HG02840 (cell line): ENCODE results near the gene TMEM139.

Experiments
- ATAC-seq: cut with Tn5 transposase; IDR thresholded peaks from one replicate; pipeline ENCODE4 v1.9.1; 2021; ENCODE audit warnings: mild to moderate bottlenecking, moderate library complexity, moderate number of reproducible peaks; ENCODE audit not compliant: unreplicated experiment, low FRiP score

The TMEM139 gene

DNA sequence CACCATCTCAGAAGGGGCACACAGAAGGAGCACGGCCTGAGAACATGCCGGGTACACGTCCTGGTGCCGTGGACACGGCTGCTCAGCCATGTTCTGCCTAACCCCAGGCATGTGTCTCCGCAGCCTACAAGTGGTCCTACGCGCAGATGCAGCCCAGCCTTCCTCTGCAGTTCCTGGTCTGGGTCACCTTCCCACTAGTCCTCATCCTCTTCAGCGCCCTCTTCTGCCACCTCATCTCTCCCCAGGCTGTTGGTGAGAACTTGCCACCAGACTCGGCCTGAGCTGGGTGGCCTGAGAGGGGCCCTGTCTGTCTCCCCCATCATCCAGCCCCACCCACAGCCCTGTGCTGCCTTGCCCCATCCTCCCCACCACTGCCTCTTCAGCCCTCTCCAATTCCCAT, 36.5 kb downstream of the TMEM139 start:
- no peak for ATAC-seq

DNA sequence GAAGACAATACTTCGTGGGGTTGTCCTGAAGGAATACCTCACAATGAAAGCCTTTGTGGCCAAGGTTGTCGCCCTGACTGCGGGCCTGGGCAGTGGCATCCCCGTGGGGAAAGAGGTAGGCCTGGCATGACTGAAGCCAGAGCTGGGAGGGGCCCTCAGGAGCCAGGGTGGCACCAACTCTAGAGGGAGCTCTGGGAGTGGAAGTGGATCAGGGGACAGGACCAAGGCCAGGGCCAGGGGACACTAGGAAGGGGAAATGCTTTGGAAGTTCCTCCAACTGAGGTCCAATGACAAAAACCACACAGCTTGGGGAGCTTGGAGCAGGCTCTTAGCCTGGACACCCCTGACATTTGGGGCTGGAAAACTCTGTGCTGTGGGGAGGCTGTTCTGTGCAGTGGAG, 37.0 kb downstream of the TMEM139 start:
- no peak for ATAC-seq

DNA sequence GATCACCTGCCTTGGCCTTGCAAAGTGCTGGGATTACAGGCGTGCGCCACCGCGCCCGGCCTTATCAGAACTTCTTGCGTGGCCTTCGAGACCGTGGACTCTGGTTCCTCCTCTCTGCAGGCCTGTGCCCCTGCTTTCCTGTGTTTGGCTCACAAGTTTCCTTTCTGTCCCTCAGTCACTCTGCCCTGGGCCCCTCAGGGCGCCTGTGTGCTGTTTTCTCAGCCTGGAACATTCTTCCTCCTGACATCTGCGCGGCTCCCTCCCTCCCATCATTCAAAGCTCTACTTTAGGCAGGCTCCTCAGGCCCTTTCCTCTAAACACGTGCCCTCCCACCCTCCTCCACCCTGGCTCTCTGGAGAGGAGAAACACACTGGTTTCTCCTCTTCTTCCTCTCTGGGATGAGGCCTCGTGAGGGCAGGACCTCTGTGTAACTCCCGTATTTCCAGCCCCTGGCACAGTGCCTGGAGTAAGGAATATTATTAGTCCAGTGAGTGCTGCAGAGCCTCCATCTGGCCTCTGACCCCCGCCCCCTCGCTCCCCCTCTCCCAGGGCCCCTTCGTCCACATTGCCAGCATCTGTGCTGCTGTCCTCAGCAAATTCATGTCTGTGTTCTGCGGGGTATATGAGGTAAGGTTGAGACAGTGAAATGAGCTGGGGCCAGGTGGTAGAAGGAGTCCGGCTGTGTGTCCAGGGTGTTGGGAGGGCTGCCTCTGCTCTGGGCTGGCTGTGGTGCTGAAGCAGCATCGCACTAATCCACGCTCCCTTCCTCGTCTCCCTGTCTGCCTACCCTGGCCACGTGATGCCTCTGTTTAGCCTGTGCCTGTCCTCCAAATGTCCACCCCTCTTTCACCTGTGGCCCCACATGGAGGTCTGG, 38.2 kb downstream of the TMEM139 start:
- no peak for ATAC-seq

DNA sequence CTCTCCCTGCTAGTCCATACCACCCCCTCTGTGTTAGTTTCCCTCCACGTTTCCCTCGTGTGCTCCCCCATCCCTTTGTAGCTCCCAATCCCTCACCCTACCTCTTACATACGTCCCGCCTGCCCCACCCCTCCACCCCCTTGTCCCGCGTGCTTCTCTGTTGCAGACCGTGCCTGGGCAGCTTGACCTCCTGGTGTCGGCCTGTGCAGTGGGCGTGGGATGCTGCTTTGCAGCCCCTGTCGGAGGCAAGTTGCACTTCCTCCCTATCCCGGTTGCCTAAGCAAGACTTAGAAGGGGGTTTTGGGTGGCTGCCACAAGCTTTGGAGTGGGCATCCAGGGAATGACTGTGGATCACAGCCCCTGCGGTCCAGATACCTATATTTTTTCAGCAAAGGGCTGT, 38.9 kb downstream of the TMEM139 start:
- ATAC-seq, result no peak

DNA sequence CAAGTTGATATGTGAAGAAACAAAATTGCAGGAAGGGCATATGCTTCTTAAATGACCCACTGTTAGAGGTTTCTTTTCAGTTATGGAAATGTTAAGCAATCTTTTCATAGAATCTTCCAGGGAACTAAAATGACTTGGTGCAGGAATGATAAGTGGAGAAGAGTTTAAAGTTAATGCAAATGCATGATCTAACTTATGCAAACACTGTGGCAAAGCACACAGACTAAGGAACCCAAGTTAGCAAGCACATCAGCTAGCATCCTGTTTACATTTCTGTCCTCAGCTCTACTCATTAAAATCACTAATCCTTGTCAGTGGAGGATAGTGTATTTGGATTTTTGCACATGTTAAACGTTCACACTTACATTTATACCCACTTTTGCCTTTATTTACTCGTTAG, 40.5 kb downstream of the TMEM139 start:
- ATAC-seq, result peak; percentile 78

DNA sequence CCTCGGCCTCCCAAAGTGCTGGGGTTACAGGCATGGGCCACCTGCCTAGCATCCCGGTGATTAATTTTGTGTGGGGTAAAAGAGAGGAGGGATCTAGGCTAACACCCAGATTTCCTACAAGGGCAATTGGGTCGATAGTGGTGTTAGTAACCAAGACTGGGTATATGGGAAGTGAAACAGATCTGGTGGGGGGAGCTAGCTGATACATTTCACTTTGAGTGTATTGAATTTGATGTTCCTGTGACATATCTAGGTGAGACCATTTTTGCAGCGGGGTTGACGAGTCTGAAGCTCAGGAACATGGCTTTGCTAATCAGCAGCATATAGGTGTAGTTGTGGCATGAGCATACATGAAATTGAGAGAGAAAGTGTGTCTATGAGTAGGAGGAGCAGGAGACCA, 43.1 kb downstream of the TMEM139 start:
- ATAC-seq, result no peak

DNA sequence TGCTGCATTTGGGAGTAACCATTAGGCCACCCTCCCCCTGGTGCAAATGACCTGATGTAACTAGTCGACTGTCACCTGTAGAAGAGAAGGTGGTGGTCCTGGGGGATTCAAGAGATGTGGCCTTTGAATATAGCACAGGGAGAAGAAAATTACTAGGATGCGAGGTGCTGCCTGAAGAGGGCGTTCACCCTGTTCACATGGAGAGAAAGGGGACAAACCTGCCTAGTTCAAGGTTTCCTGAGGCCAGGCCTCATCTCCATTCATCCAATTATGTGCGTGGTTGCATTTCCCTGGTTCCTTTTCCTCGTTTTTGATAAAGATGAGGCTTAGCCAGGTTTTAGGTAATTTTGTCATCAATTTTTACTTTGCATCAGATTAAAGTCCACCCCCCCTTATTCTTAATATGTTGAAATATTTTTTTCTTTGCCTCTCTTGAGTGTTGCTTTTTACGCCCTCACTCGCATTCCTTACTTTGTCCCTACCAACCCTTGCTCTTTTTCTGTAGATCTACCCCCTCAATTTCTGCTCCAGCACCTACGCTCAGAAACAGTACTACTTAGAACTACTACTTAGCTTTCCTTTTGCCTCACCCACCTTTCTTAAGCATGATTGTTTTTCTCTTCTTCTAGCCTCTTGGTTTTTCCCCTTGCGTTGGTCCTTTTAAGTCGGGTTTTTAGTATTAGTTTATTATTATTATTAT, 44.9 kb downstream of the TMEM139 start:
- ATAC-seq, result no peak

DNA sequence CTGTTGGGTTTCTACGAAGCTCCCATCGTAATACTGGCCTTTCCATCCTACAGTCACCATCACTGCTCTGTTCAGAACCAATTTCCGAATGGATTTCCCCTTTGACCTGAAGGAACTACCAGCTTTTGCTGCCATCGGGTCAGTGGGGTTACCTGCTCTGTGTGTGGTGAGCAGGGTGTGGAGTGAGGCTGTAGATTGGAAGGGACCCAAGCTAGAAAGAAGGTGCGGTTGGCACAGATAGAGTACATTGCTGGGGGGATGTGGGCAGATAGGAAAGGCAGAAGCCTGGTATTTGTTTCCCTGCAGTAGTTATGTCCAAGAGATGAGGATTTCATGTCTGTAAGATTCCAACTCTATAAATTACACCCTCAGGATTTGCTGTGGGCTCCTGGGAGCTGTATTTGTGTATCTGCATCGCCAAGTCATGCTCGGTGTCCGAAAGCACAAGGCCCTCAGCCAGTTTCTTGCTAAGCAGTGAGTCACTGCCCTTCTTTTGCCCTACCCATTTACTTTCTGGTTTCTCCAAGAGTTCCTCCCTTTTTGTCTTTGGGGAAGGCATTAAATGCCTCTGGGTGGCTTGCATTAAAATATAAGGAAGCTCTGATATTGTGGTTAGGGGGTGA, 46.5 kb downstream of the TMEM139 start:
- ATAC-seq, result no peak

DNA sequence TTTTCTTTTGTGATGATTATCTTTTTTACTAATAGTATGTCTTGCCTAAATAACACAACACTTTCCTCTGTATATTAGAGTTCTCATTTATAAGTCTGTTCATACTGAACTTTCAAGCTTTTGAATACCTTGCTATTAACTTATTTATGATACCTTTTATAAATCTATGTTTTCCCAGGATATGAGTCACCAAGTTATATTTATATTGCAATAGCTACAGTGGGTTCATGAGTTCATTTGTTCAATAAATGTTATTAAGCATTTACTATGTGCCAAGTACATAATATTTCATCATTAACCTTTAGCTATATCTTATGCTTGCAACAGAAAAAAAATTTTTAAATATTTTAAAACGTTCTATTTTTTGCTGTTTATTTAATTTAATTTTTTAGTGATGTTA, 49.5 kb downstream of the TMEM139 start:
- ATAC-seq, result no peak

DNA sequence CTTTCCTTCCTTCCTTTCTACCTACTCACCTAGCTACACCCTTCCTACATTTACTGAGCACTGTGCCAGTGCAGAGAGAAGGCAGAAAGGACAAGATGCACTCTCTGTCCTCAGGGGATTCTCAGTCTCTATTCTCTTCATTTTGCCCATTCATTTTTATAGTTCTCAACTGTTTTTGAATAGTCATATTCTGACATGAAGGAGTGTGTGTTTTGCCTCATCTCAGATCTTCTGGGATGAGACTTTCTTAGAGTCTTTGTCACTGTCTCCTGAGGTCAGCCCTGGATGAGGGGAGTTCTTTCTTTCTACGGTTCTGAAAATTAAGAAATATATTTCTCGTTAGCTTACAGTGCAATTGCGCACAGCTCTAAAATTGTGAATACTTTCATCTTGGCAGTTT, 52.5 kb downstream of the TMEM139 start:
- ATAC-seq, result no peak
